NCI-H2196 treated with DMSO at 0.1 percent for 48 hours (cell line): ENCODE data around the gene DLGAP4.
A peak's percentile ranks its signal among the peaks of the same experiment; 100 is the strongest.
"Not testable (repeated sequence)": the region's sequence is repeated elsewhere in the genome, so short reads cannot be mapped to it uniquely, and the experiment has no call there.

ENCODE experiments used
- DNase-seq: peaks from one replicate; lab custom pipeline; 2025; ENCODE audit not compliant: unreplicated experiment; lab: John Stamatoyannopoulos, UW

DLGAP4 gene

GRCh38 chr20:36471885-36472636, 165.9 kb downstream of the DLGAP4 start:
- no peak for DNase-seq

GRCh38 chr20:36472637-36473090, 166.5 kb downstream of the DLGAP4 start:
- peak; percentile 50 for DNase-seq

GRCh38 chr20:36473164-36473563, 167.0 kb downstream of the DLGAP4 start:
- DNase-seq: no peak

- DNase-seq: no peak
These were observed 168.4 kb downstream of the DLGAP4 start for GRCh38 chr20:36474563-36474962.

GRCh38 chr20:36475054-36475453, 168.9 kb downstream of the DLGAP4 start:
- DNase-seq: not testable (repeated sequence)

GRCh38 chr20:36477475-36477874, 171.3 kb downstream of the DLGAP4 start:
- no peak for DNase-seq

- DNase-seq: no peak
These were observed 172.2 kb downstream of the DLGAP4 start for GRCh38 chr20:36478137-36478905.

- no peak for DNase-seq
These were observed 173.8 kb downstream of the DLGAP4 start for GRCh38 chr20:36479938-36480337.

- DNase-seq: no peak
These were observed 174.4 kb downstream of the DLGAP4 start for GRCh38 chr20:36480456-36481048.

- peak; percentile 81 for DNase-seq
These were observed 175.4 kb downstream of the DLGAP4 start for GRCh38 chr20:36481380-36482043.

GRCh38 chr20:36482044-36482473, 175.9 kb downstream of the DLGAP4 start:
- peak; percentile 94 for DNase-seq

- no peak for DNase-seq
These were observed 177.2 kb downstream of the DLGAP4 start for GRCh38 chr20:36483209-36483918.

GRCh38 chr20:36483919-36484808, 178.0 kb downstream of the DLGAP4 start:
- peak; percentile 74 for DNase-seq

- no peak for DNase-seq
These were observed 179.1 kb downstream of the DLGAP4 start for GRCh38 chr20:36485286-36485685.

GRCh38 chr20:36487069-36487468, 180.9 kb downstream of the DLGAP4 start:
- no peak for DNase-seq

- DNase-seq: no peak
These were observed 184.1 kb downstream of the DLGAP4 start for GRCh38 chr20:36490191-36490590.

- no peak for DNase-seq
These were observed 185.9 kb downstream of the DLGAP4 start for GRCh38 chr20:36491901-36492617.

- DNase-seq: peak; percentile 16
These were observed 187.1 kb downstream of the DLGAP4 start for GRCh38 chr20:36493051-36493800.
